ENCODE data around the gene APBB2. TPM values are rescaled to one million over a fixed set of nuclear protein-coding genes. Genes with fewer than 3 reads are reported as not detected.

APBB2 gene
- total RNA-seq, 1 experiment from 2014 or later: 3.7 TPM

DNA sequence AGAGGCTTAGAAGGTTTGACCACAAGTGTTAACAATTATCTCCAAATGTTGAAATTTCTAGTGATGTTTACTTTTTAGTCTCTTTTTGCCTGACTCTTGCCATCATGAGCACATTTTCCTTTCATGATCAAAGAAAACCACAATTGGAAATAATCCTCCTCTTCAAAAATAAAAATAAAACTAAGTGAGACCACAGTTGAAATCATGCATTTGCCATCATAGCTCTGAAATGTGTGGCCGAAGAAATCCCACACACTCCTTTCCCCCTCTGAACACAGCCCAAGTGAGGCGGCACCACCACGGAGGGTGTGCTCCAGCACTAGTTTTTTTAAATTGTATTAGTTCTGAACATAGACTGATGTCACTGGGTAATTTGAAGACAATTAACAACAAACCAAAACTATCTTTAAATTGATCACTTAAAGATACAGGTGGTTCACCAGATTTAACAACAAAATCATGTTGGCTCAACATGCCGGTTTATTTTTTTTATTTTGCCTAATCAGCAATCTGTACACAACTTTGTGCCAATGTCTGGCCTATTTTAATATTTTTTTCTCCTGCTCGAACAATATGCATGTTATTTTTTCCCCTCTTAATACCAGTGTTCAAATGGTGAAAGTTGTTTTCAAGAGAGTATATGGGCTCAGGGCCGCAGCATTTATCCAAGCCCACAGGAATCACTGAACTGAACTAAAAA, 17.6 kb downstream of the APBB2 start:
- H3K4me1 ChIP-seq (ENCODE audit: low read length): no peaks in the 10 kb centered on the region
- no peaks in the 10 kb centered on the region for H3K27me3 ChIP-seq (ENCODE audit: low read length)
- H4K20me1 ChIP-seq (ENCODE audit: insufficient read depth, low read depth, low read length): no peaks in the 10 kb centered on the region
- H3K36me3 ChIP-seq (ENCODE audit: insufficient read depth, low read length): no peaks in the 10 kb centered on the region
- no peak overlapping the region for H2AFZ ChIP-seq (ENCODE audit: low read length)
- H3K79me2 ChIP-seq (ENCODE audit: low read length): no peaks in the 10 kb centered on the region
- H3K4me3 ChIP-seq (ENCODE audit: low read length): no peak overlapping the region
- no peak overlapping the region for H3K4me2 ChIP-seq (ENCODE audit: low read depth, low read length, poor library complexity, severe bottlenecking)
- H3K9ac ChIP-seq (ENCODE audit: low read length): no peak overlapping the region
- H3K9me3 ChIP-seq (ENCODE audit: low read length): no peaks in the 10 kb centered on the region
- no peaks in the 10 kb centered on the region for H3K9me2 ChIP-seq (replicated peaks; ENCODE audit: insufficient read depth, low read length)
- H3K27ac ChIP-seq (ENCODE audit: low read length): no peak overlapping the region
- no peak for DNase-seq

DNA sequence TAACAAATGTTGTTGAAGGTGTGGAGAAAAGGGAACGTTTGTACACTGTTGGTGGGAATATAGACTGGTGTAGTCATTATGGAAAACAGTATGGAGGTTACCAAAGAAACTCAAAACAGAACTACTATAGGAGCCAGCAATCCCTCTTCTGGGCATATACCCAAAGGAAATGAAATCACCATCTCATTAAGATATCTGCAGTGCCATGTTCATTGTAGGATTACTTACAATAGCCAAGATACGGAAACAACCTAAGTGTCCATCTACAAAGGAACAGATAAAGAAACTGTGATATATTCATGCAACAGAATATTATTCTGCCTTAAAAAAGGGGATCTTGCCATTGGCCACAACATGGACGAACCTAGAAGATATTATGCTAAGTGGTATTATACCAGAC, 22.2 kb downstream of the APBB2 start:
- no peak overlapping the region for H3K4me2 ChIP-seq (ENCODE audit: low read depth, low read length, poor library complexity, severe bottlenecking)
- H3K9ac ChIP-seq (ENCODE audit: low read length): no peak overlapping the region
- no peaks in the 10 kb centered on the region for H3K79me2 ChIP-seq (ENCODE audit: low read length)
- no peak overlapping the region for H2AFZ ChIP-seq (ENCODE audit: low read length)
- DNase-seq: no peak
- H3K36me3 ChIP-seq (ENCODE audit: insufficient read depth, low read length): no peaks in the 10 kb centered on the region
- no peaks in the 10 kb centered on the region for H3K9me3 ChIP-seq (ENCODE audit: low read length)
- no peaks in the 10 kb centered on the region for H3K27me3 ChIP-seq (ENCODE audit: low read length)
- no peak overlapping the region for H3K4me3 ChIP-seq (ENCODE audit: low read length)
- no peaks in the 10 kb centered on the region for H4K20me1 ChIP-seq (ENCODE audit: insufficient read depth, low read depth, low read length)
- H3K9me2 ChIP-seq (replicated peaks; ENCODE audit: insufficient read depth, low read length): no peaks in the 10 kb centered on the region
- H3K4me1 ChIP-seq (ENCODE audit: low read length): no peaks in the 10 kb centered on the region
- no peak overlapping the region for H3K27ac ChIP-seq (ENCODE audit: low read length)

DNA sequence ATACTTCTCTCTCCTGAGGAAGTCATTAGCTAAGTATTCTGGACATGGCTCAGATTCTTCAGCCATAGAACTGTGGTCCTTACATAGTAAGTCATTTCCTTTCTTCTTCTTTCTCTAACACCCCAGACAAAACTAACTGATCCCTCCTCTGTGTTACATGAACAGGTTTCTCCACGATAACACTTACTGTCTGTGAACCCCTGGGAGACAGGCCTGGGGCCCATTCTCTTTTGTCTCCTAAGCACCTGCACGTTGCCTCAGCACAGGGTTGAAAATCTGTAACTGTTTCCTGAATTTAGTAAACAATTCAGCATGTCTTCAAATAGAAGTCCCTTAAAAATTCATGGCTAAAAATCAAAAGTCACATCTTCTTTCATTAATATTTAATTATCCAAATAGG, 24.7 kb downstream of the APBB2 start:
- H3K27ac ChIP-seq (ENCODE audit: low read length): no peak overlapping the region
- H3K36me3 ChIP-seq (ENCODE audit: insufficient read depth, low read length): no peaks in the 10 kb centered on the region
- no peak for DNase-seq
- H3K9me2 ChIP-seq (replicated peaks; ENCODE audit: insufficient read depth, low read length): no peaks in the 10 kb centered on the region
- H4K20me1 ChIP-seq (ENCODE audit: insufficient read depth, low read depth, low read length): no peaks in the 10 kb centered on the region
- H3K4me3 ChIP-seq (ENCODE audit: low read length): no peak overlapping the region
- H3K9me3 ChIP-seq (ENCODE audit: low read length): no peaks in the 10 kb centered on the region
- no peak overlapping the region for H2AFZ ChIP-seq (ENCODE audit: low read length)
- no peak overlapping the region for H3K4me2 ChIP-seq (ENCODE audit: low read depth, low read length, poor library complexity, severe bottlenecking)
- H3K79me2 ChIP-seq (ENCODE audit: low read length): no peaks in the 10 kb centered on the region
- no peaks in the 10 kb centered on the region for H3K27me3 ChIP-seq (ENCODE audit: low read length)
- no peaks in the 10 kb centered on the region for H3K4me1 ChIP-seq (ENCODE audit: low read length)
- H3K9ac ChIP-seq (ENCODE audit: low read length): no peak overlapping the region

DNA sequence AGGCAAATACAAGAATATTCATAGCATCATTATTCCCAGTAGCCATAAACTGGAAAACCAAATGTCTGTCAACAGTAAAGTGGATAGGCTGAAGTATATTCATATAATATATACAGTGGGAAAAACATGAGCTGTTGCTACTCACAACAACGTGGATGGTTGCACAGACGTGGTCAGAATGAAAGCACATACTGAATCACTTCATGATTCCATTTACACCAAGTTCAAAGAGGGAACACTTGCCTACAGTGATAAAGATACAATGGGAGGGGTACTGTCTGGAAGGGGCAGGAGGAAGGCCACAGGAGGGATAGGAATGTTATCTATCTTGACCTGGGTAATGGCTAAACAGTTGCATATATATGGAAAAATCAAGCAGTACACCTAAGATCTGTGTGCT, 25.3 kb downstream of the APBB2 start:
- no peak for DNase-seq
- H2AFZ ChIP-seq (ENCODE audit: low read length): no peak overlapping the region
- no peak overlapping the region for H3K4me2 ChIP-seq (ENCODE audit: low read depth, low read length, poor library complexity, severe bottlenecking)

DNA sequence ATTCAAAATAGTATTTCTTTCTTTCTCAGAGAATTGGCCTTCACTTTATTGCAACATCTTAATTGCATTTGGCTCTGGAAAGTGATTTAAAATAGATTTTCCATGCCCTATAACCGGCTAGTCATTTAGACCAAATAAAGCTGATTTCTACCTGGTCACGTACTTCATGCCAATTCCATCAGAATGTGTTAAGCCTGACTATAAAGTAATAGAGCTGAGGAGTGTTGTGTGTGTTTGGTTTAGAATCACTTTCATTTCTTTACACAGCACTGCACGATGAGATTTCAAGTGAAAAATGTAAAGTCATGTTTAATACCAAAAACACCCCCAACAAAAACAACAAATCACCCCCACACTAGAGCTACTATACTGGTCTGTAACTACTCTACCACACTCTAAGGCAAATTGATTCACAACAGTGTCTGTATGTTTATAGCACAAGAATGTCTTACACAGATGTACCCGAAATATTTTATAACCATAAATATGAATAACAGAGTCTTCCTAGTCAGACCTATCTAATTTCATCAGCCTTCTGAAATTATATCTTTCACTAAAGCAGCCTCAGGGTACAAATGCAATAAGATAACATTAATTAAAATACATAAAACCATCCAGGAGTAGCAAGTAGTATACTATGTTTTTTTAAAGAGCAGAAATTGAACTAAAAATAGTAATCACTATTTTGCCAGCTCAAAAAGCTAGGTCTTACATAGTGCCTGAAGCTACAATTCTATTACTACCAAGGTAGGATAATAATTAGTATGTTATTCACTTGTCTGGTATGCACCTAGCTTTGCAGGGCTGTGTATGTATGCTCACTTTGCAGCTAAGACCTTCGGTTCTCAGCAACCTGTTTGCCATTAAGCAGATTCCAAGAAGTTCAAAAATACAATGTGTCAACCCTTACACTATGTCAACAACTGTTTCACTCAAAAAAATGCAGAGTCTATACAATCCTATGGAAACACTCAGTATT, 28.4 kb downstream of the APBB2 start:
- Histone ChIP-seq H3K36me3 (ENCODE audit: insufficient read depth, low read length) (no peaks in the 10 kb centered on the region), H3K4me3 (ENCODE audit: low read length) (no peak overlapping the region), H3K4me2 (ENCODE audit: low read depth, low read length, poor library complexity, severe bottlenecking) (no peak overlapping the region), H3K9ac (ENCODE audit: low read length) (no peak overlapping the region), H3K4me1 (ENCODE audit: low read length) (no peaks in the 10 kb centered on the region), H3K79me2 (ENCODE audit: low read length) (no peaks in the 10 kb centered on the region), H3K9me2 (replicated peaks; ENCODE audit: insufficient read depth, low read length) (no peaks in the 10 kb centered on the region), H2AFZ (ENCODE audit: low read length) (no peak overlapping the region), H4K20me1 (ENCODE audit: insufficient read depth, low read depth, low read length) (no peaks in the 10 kb centered on the region), H3K9me3 (ENCODE audit: low read length) (no peaks in the 10 kb centered on the region), H3K27me3 (ENCODE audit: low read length) (no peaks in the 10 kb centered on the region), H3K27ac (ENCODE audit: low read length) (no peak overlapping the region)
- DNase-seq: no peak

More for the DNA sequence above, 25.3 kb downstream of the APBB2 start:
- Histone ChIP-seq H3K79me2 (ENCODE audit: low read length) (no peaks in the 10 kb centered on the region), H3K27ac (ENCODE audit: low read length) (no peak overlapping the region), H3K36me3 (ENCODE audit: insufficient read depth, low read length) (no peaks in the 10 kb centered on the region), H3K9me2 (replicated peaks; ENCODE audit: insufficient read depth, low read length) (no peaks in the 10 kb centered on the region), H4K20me1 (ENCODE audit: insufficient read depth, low read depth, low read length) (no peaks in the 10 kb centered on the region), H3K9me3 (ENCODE audit: low read length) (no peaks in the 10 kb centered on the region), H3K4me1 (ENCODE audit: low read length) (no peaks in the 10 kb centered on the region), H3K9ac (ENCODE audit: low read length) (no peak overlapping the region), H3K4me3 (ENCODE audit: low read length) (no peak overlapping the region), H3K27me3 (ENCODE audit: low read length) (no peaks in the 10 kb centered on the region)

DNA sequence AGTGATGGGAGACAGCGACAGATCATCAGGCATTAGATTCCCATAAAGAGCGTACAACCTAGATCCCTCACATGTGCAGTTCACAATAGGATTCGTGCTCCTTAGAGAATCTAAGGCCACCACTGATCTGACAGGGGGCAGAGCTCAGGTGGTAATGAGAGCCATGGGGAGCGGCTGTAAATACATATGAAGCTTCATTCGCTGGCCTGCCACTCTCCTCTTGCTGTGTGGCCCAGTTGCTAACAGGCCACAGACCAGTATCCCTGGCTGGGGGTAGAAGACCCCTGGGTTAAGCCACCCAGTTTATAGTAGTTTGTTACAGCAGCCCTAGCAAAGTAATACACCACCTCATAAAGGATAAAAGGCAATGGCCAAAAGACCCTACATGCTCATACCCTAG, 30.3 kb downstream of the APBB2 start:
- no peak overlapping the region for H3K27ac ChIP-seq (ENCODE audit: low read length)
- no peaks in the 10 kb centered on the region for H3K9me2 ChIP-seq (replicated peaks; ENCODE audit: insufficient read depth, low read length)
- no peaks in the 10 kb centered on the region for H3K36me3 ChIP-seq (ENCODE audit: insufficient read depth, low read length)
- no peaks in the 10 kb centered on the region for H3K4me1 ChIP-seq (ENCODE audit: low read length)
- no peaks in the 10 kb centered on the region for H4K20me1 ChIP-seq (ENCODE audit: insufficient read depth, low read depth, low read length)
- H3K79me2 ChIP-seq (ENCODE audit: low read length): no peaks in the 10 kb centered on the region
- no peaks in the 10 kb centered on the region for H3K27me3 ChIP-seq (ENCODE audit: low read length)
- no peak overlapping the region for H3K9ac ChIP-seq (ENCODE audit: low read length)
- H3K9me3 ChIP-seq (ENCODE audit: low read length): no peaks in the 10 kb centered on the region
- no peak overlapping the region for H3K4me2 ChIP-seq (ENCODE audit: low read depth, low read length, poor library complexity, severe bottlenecking)
- no peak for DNase-seq
- no peak overlapping the region for H2AFZ ChIP-seq (ENCODE audit: low read length)
- H3K4me3 ChIP-seq (ENCODE audit: low read length): no peak overlapping the region

DNA sequence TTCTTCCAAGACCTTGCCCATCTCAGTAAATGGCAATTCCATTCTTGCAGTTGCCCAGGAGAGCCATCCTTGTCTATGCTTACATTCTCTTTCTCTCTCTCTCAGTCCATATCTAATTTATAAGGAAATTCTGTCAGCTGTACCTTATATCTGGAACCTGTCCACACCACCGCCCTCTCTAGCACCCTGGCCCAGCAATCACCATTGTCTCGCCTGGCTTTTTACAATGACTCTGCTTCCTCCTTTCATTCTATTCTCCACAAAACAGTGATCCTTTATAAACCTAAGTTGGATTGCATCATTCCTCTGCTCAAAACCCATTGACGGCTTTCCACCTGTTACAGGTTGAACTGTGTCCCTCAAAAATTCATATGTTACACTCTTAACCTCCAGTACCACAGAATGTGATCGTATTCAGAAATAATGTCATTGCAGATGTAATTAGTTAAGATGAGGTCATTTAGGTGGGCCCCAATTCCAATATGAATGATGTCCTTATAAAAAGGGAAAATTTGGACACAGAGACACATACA, 31.3 kb downstream of the APBB2 start:
- Histone ChIP-seq H3K9ac (ENCODE audit: low read length) (no peak overlapping the region), H4K20me1 (ENCODE audit: insufficient read depth, low read depth, low read length) (no peaks in the 10 kb centered on the region), H3K4me1 (ENCODE audit: low read length) (no peaks in the 10 kb centered on the region), H3K36me3 (ENCODE audit: insufficient read depth, low read length) (no peaks in the 10 kb centered on the region), H3K79me2 (ENCODE audit: low read length) (no peaks in the 10 kb centered on the region), H3K9me2 (replicated peaks; ENCODE audit: insufficient read depth, low read length) (no peaks in the 10 kb centered on the region), H3K9me3 (ENCODE audit: low read length) (no peaks in the 10 kb centered on the region), H3K27me3 (ENCODE audit: low read length) (no peaks in the 10 kb centered on the region), H2AFZ (ENCODE audit: low read length) (no peak overlapping the region), H3K4me3 (ENCODE audit: low read length) (no peak overlapping the region), H3K27ac (ENCODE audit: low read length) (no peak overlapping the region), H3K4me2 (ENCODE audit: low read depth, low read length, poor library complexity, severe bottlenecking) (no peak overlapping the region)
- DNase-seq: no peak

DNA sequence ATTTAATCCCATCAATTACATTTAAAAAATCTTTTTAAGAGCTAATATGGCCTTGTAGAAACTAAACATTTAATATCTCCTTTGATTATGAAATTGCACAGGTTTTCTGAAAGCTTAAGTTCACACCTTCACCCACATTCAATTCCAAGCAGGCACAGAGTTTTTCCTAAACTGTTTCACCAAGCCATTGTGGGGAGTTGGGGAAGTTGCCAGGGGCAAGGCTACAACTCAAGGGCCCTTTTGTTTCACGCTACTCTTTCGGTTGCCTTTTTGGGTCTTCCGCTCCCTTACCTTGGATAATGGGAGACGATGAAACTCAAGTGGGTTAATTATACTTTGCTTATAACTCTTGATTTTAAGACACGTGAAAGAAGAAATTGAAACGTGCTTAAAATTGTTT, 33.3 kb downstream of the APBB2 start:
- Histone ChIP-seq H2AFZ (ENCODE audit: low read length) (no peak overlapping the region), H3K4me1 (ENCODE audit: low read length) (no peaks in the 10 kb centered on the region)

More for the DNA sequence above, 33.3 kb downstream of the APBB2 start:
- Histone ChIP-seq H3K4me2 (ENCODE audit: low read depth, low read length, poor library complexity, severe bottlenecking) (no peak overlapping the region), H3K4me3 (ENCODE audit: low read length) (no peak overlapping the region), H3K36me3 (ENCODE audit: insufficient read depth, low read length) (no peaks in the 10 kb centered on the region), H3K79me2 (ENCODE audit: low read length) (no peaks in the 10 kb centered on the region), H3K9ac (ENCODE audit: low read length) (no peak overlapping the region), H3K27ac (ENCODE audit: low read length) (no peak overlapping the region), H3K27me3 (ENCODE audit: low read length) (no peaks in the 10 kb centered on the region), H3K9me3 (ENCODE audit: low read length) (no peaks in the 10 kb centered on the region), H4K20me1 (ENCODE audit: insufficient read depth, low read depth, low read length) (no peaks in the 10 kb centered on the region), H3K9me2 (replicated peaks; ENCODE audit: insufficient read depth, low read length) (no peaks in the 10 kb centered on the region)
- no peak for DNase-seq

Data from Karpas-422 (cell line).